Esophagus squamous epithelium (tissue), 5 donors: ENCODE results near the gene CASKIN1. TPM values are rescaled to one million over a fixed set of nuclear protein-coding genes. Genes with fewer than 3 reads are reported as not detected.

ENCODE experiments used
- DNase-seq: peaks from one replicate; lab custom pipeline; 2025; lab: John Stamatoyannopoulos, UW
- H3K27ac ChIP-seq, 4 donors: fragments of 200-600 bp; sonication (generic); one replicate each; pipeline ENCODE4 v1.5.1; 2016 to 2019; ENCODE audit warnings: mild to moderate bottlenecking in 1 of 4
- H3K27me3 ChIP-seq, 4 donors: fragments of 200-600 bp; sonication (generic); 1 replicate in 3 of 4; 2 replicates in 1 of 4; pipeline versions ENCODE4 v1.5.1 to v1.6.0; 2017 to 2021; ENCODE audit warnings: antibody characterized with exemption in 1 of 4
- H3K36me3 ChIP-seq, 3 donors: fragments of 200-600 bp; sonication (generic); one replicate each; pipeline ENCODE4 v1.5.1; 2016 to 2019
- H3K4me1 ChIP-seq, 3 donors: fragments of 200-600 bp; sonication (generic); one replicate each; pipeline ENCODE4 v1.5.1; 2017 to 2019
- H3K4me3 ChIP-seq, 4 donors: fragments of 200-600 bp; sonication (generic); 1 replicate in 3 of 4; 2 replicates in 1 of 4; pipeline ENCODE4 v1.5.1; 2016 to 2019; ENCODE audit warnings: mild to moderate bottlenecking in 2 of 4, moderate library complexity in 1 of 4
- H3K9me3 ChIP-seq, 3 donors: fragments of 200-600 bp; sonication (generic); one replicate each; pipeline ENCODE4 v1.5.1; 2016 to 2019
- POLR2A ChIP-seq, 4 donors: fragments of 450-650 bp; IDR thresholded peaks; one replicate each; pipeline ENCODE4 v1.6.1; 2017; ENCODE audit warnings: antibody characterized with exemption in 4 of 4, mild to moderate bottlenecking in 4 of 4, moderate library complexity in 3 of 4
- WGBS, 2 donors: methylation state at CpG; one replicate each; pipeline ENCODE4 v1.1.5; 2018; 5-methylcytosine and 5-hydroxymethylcytosine counted together
- intact Hi-C: fragments of 100-400 bp; cut with DNase I; formaldehyde crosslinking; loops from one replicate; pipeline ENCODE4 v1.15.0; 2022
- total RNA-seq, 4 donors: library from RNA; depleted of rRNA; stranded (reverse); fragments of >200 nt; gene quantifications; one replicate each; pipeline ENCODE4 v1.1.0, GENCODE V29; 2016
- TF ChIP-seq, protein P1 (sequence below), 6 experiments: fragments of 450-650 bp in 4 of 6; fragments of 200-600 bp in 2 of 6; sonication (generic) in 2 of 6; IDR thresholded peaks; one replicate each; pipeline ENCODE4 v1.5.1; 2016 to 2019; ENCODE audit warnings: antibody characterized with exemption in 6 of 6, mild to moderate bottlenecking in 4 of 6, moderate library complexity in 4 of 6
- donor health status: DM: yes; HTN: yes; CAD: no.

CASKIN1 gene
- total RNA-seq, 4 donors from 2014 or later = 0.04 to 0.38 TPM; not detected in 2

DNA sequence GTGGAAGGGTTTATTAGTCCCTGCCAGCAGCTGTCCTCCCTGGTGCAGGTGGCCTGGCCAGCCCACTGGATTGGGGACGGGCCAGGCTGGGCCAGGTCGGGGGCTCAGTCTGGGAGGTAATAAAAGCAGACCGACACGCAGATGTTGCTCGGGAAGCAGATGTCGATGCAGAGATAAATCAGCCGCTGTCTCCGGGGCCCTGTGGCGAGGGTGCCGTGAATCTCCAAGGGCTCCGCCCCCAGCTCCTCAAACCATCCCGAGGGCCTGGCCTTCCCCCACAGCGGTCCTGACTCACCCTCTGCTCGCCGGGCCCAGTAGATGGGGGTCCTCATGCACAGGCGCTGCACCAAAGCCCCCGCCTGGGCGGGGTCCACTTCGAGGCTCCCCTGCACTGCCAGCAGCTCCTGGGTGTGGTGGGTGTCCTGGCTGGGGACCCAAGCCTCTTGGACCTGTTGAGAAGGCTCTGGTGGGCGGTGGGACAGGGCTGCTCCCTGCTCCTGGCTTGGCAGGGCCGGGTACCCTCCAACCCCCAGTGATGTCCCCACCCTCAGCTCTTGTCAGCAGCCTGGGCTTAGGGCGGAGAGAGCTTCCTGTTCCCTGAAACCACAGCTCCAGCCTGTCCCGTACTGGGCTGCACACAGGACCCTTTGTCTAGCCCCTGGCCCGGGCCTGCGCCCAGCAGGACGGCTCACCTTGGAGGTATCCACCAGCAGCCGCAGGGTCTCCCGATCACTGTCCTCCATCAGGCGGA lies 13.0 kb upstream of the CASKIN1 start:
- 100% methylated on average over 4 of the region's 29 CpGs; no CpG with 5 or more reads in 1 of the 2 donors for WGBS, 2 donors
- Histone ChIP-seq H3K36me3 (peaks cover 14 to 43% (median 25%) of the 10 kb centered on the region in 3 donors), H3K27me3 (no peaks in the 10 kb centered on the region), H3K27ac (no peak overlapping the region), H3K4me3 (no peak overlapping the region), H3K4me1 (peaks cover 33 to 54% (median 47%) of the 10 kb centered on the region in 3 donors), H3K9me3 (no peaks in the 10 kb centered on the region)
- TF ChIP-seq, protein P1, sequence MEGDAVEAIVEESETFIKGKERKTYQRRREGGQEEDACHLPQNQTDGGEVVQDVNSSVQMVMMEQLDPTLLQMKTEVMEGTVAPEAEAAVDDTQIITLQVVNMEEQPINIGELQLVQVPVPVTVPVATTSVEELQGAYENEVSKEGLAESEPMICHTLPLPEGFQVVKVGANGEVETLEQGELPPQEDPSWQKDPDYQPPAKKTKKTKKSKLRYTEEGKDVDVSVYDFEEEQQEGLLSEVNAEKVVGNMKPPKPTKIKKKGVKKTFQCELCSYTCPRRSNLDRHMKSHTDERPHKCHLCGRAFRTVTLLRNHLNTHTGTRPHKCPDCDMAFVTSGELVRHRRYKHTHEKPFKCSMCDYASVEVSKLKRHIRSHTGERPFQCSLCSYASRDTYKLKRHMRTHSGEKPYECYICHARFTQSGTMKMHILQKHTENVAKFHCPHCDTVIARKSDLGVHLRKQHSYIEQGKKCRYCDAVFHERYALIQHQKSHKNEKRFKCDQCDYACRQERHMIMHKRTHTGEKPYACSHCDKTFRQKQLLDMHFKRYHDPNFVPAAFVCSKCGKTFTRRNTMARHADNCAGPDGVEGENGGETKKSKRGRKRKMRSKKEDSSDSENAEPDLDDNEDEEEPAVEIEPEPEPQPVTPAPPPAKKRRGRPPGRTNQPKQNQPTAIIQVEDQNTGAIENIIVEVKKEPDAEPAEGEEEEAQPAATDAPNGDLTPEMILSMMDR (IDR thresholded peaks at IDR 0.05) = no peak
- TF ChIP-seq POLR2A (IDR thresholded peaks at IDR 0.05) = no peak
- no peak for DNase-seq
- intact Hi-C loops = no loop called here

DNA sequence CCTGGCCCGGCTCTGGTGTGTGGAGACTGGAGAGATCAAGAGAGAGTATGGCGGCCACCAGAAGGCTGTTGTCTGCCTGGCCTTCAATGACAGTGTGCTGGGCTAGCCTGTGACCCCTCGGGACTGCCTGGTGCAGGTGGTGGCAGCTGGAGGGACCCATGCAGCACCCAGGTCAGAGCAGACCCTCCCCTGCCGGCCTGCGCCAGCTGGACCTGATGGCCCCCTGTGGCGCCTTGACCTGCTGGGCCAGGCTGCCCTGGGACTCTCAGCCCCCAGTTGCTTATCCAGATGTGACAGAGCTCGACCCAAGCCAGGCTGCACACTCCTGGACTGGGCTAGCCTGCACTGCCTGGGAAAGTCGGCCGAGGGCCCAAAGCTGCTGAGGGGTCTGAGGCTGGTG lies 12.4 kb upstream of the CASKIN1 start:
- Histone ChIP-seq H3K27ac (no peak overlapping the region), H3K9me3 (no peaks in the 10 kb centered on the region), H3K27me3 (no peaks in the 10 kb centered on the region), H3K4me3 (no peak overlapping the region), H3K4me1 (peaks cover 30 to 47% (median 41%) of the 10 kb centered on the region in 3 donors), H3K36me3 (peaks cover 14 to 43% (median 25%) of the 10 kb centered on the region in 3 donors)
- TF ChIP-seq, protein P1 (IDR thresholded peaks at IDR 0.05) = no peak
- no peak for TF ChIP-seq POLR2A (IDR thresholded peaks at IDR 0.05)
- 80 to 100% methylated on average over 2 to 3 of the region's 9 CpGs for WGBS, 2 donors
- intact Hi-C loops = no loop called here
- no peak for DNase-seq

DNA sequence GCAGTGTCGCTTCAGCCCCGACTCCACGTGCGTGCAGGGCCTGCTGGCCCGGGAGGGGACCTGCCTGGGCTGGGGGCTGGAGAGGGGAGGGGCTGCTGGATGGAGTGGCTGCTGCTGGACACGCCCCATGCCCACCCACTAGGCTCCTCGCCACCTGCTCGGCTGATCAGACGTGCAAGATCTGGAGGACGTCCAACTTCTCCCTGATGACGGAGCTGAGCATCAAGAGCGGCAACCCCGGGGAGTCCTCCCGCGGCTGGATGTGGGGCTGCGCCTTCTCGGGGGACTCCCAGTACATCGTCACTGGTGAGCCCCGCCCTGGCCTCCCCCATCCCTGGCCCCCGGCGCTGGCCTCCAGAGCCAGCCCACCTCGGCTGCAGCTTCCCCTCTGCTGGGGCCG lies 11.9 kb upstream of the CASKIN1 start:
- no peak overlapping the region for H3K4me3 ChIP-seq
- H3K4me1 ChIP-seq = peaks cover 25 to 42% (median 36%) of the 10 kb centered on the region in 3 donors
- 78 to 89% methylated on average over 5 to 9 of the region's 23 CpGs for WGBS, 2 donors
- TF ChIP-seq, protein P1 (IDR thresholded peaks at IDR 0.05) = no peak
- no peak for TF ChIP-seq POLR2A (IDR thresholded peaks at IDR 0.05)
- no peak for DNase-seq
- peaks cover 14 to 43% (median 25%) of the 10 kb centered on the region in 3 donors for H3K36me3 ChIP-seq
- no peak overlapping the region for H3K27ac ChIP-seq
- no peaks in the 10 kb centered on the region for H3K27me3 ChIP-seq
- H3K9me3 ChIP-seq = no peaks in the 10 kb centered on the region
- intact Hi-C loops = no loop called here

DNA sequence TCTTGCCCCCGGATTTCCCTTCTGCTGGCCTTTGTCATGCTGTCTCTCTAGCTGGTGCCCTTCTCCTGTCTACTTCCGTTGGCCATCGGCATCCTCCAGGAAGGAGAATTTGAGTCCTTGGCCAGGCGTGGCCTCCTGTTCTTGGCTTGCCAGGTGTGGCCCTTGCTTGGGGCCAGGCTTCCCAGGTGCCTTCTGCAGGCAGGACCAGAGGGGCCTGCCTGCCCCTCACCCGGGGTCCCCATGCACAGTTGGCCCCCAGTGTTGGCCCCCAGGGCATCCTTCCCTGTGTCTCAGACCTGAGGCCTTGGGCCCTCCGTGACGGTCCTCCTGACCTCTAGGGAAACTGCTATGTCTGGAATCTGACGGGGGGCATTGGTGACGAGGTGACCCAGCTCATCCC lies 11.5 kb upstream of the CASKIN1 start:
- peaks cover 21 to 38% (median 32%) of the 10 kb centered on the region in 3 donors for H3K4me1 ChIP-seq
- no peak overlapping the region for H3K4me3 ChIP-seq
- no peaks in the 10 kb centered on the region for H3K9me3 ChIP-seq
- peaks cover 14 to 43% (median 25%) of the 10 kb centered on the region in 3 donors for H3K36me3 ChIP-seq
- no peak overlapping the region for H3K27ac ChIP-seq
- 89 to 96% methylated on average over 3 of the region's 9 CpGs for WGBS, 2 donors
- TF ChIP-seq, protein P1 (IDR thresholded peaks at IDR 0.05) = no peak
- TF ChIP-seq POLR2A (IDR thresholded peaks at IDR 0.05) = no peak
- DNase-seq = no peak
- no peaks in the 10 kb centered on the region for H3K27me3 ChIP-seq
- intact Hi-C loops = no loop called here

DNA sequence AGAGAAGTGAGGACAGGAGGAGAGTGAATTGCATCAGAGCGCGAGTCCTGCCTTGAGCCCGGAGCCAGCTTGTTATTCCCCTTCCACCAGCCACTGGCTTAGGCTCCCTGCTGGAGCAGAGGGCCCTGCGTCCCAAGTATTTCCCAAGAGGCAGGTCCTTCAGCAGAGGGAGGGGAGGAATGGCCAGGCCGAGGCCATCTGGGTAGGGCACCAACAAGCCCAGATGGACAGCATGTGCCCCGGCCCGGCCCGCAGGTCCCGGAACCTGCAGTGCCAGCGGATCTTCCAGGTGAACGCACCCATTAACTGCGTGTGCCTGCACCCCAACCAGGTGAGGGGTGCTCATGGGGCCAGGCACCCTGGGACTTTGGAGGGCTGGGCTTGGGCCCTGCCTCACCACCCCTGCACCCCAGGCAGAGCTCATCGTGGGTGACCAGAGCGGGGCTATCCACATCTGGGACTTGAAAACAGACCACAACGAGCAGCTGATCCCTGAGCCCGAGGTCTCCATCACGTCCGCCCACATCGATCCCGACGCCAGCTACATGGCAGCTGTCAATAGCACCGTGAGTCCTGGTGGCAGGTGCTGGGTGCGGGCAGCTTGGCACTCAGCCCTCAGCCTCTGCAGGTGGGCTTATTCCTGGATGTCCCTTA lies 10.5 kb upstream of the CASKIN1 start:
- Histone ChIP-seq H3K4me3 (no peak overlapping the region), H3K9me3 (no peaks in the 10 kb centered on the region), H3K4me1 (peaks cover 13 to 28% (median 23%) of the 10 kb centered on the region in 3 donors), H3K27ac (no peak overlapping the region), H3K27me3 (no peaks in the 10 kb centered on the region), H3K36me3 (peaks cover 14 to 43% (median 25%) of the 10 kb centered on the region in 3 donors)
- no peak for DNase-seq
- WGBS, 2 donors = 93% methylated on average over 3 of the region's 23 CpGs; no CpG with 5 or more reads in 1 of the 2 donors
- intact Hi-C loops = no loop called here
- TF ChIP-seq, protein P1 (IDR thresholded peaks at IDR 0.05) = no peak
- no peak for TF ChIP-seq POLR2A (IDR thresholded peaks at IDR 0.05)
